Measurements from ENCODE around the gene C11orf86.
"Not testable (repeated sequence)": the region's sequence is repeated elsewhere in the genome, so short reads cannot be mapped to it uniquely, and the experiment has no call there.

The C11orf86 gene

GRCh38 chr11:67002921-67003411 lies 27.9 kb downstream of the C11orf86 start:
- TF ChIP-seq SPI1 (IDR thresholded peaks at IDR 0.05; ENCODE audit: low read depth, low read length) (no peak), POLR2AphosphoS5 (IDR thresholded peaks at IDR 0.05; ENCODE audit: low read depth, low read length) (no peak), TAF1 (IDR thresholded peaks at IDR 0.05; ENCODE audit: low read depth, low read length) (no peak), POLR2A (IDR thresholded peaks at IDR 0.05; ENCODE audit: low read depth, low read length) (no peak), POU2F2 (IDR thresholded peaks at IDR 0.05; ENCODE audit: low read depth, low read length) (no peak), PAX5 (IDR thresholded peaks at IDR 0.05; ENCODE audit: insufficient read depth, low read length, severe bottlenecking) (no peak)
- DNase-seq (ENCODE audit: insufficient read length, low spot score) (no peak), FAIRE-seq (no peak)

DNA sequence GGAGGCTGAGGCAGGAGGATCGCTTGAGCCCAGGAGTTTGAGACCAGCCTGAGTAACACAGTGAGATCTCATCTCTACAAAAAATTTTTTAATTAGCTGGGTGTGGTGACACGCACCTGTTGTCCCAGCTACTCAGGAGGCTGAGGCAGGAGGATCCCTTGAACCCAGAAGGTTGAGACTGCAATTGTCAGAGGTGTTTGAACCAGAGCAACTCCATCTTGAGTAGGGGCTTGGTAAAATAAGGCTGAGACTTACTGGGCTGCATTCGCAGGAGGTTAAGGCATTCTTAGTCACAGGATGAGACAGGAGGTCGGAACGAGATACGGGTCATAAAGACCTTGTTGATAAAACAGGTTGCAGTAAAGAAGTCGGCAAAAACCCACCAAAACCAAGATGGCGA lies 30.1 kb downstream of the C11orf86 start:
- not testable (repeated sequence) for DNase-seq (ENCODE audit: insufficient read length, low spot score); FAIRE-seq

DNA sequence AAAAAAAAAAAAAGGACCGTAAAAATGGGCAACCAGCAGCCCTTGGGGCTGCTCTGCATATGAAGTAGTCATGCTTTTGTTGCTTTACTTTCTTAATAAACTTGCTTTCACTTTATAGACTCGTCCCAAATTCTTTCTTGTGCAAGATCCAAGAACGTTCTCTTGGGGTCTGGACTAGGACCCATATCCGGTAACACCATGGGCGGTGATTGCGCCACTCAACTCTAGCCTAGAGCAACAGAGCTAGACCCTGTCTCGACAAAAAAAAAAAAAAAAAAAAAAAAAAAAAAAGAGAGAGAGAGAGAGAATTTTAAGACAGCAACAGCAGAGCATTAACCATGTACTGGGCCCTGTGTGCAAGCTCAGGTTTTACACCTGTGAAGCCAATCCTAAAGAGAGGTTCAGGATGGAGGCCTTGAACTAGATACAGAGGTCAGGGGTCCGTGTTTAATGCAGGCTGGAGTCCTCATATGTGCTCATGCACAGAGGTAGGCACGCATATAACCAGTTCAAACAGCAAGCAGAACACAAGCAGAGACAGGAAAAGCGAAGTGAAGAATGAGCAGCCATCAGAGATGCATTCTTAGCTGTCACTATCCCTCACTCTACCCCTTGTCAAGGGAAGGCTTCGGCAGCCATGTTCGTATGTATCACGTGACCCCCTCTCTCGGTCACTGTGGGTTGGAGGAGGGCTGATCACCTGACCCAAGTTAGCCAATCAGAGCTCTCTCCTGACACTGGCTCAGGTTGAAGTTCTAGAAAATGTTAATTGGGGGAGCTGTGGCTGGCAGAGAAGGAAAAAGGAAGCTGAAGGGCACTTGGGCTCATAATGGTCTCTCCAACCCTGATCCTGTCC lies 31.2 kb downstream of the C11orf86 start:
- DNase-seq (ENCODE audit: insufficient read length, low spot score) (peak; percentile 54), FAIRE-seq (no peak)
- no peak for TF ChIP-seq TAF1 (IDR thresholded peaks at IDR 0.05; ENCODE audit: low read depth, low read length)
- TF ChIP-seq POU2F2 (IDR thresholded peaks at IDR 0.05; ENCODE audit: low read depth, low read length), result 0 out of 2 replicates have a peak, but pooled peaks have one; percentile 18

DNA sequence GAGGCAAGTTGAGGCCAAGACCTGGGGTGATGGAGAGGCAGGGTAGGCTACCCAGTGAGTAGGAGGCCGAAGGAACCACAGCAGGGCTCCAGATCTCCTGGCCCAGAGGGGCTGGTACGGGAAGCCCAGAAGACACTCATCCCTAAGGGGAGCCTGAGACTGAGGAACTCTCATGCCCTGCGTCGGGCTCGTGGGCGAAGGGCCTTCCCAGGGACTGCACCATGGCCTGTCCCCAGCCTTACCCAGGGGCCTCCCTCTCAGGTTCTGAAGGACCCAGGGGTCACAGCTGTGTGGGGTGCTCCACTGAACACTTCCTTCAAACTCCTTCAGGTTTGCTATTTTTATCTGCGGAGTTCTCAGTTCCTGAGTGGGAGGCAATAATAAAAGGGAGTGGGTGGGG lies 32.0 kb downstream of the C11orf86 start:
- no peak for TF ChIP-seq POLR2A (IDR thresholded peaks at IDR 0.05; ENCODE audit: low read depth, low read length)
- no peak for TF ChIP-seq POU2F2 (IDR thresholded peaks at IDR 0.05; ENCODE audit: low read depth, low read length)
- TF ChIP-seq POLR2AphosphoS5 (IDR thresholded peaks at IDR 0.05; ENCODE audit: low read depth, low read length), result no peak
- no peak for TF ChIP-seq TAF1 (IDR thresholded peaks at IDR 0.05; ENCODE audit: low read depth, low read length)
- no peak for TF ChIP-seq PAX5 (IDR thresholded peaks at IDR 0.05; ENCODE audit: insufficient read depth, low read length, severe bottlenecking)
- TF ChIP-seq SPI1 (IDR thresholded peaks at IDR 0.05; ENCODE audit: low read depth, low read length), result no peak
- FAIRE-seq (no peak), DNase-seq (ENCODE audit: insufficient read length, low spot score) (no peak)

GRCh38 chr11:67010296-67010905 lies 35.3 kb downstream of the C11orf86 start:
- DNase-seq (ENCODE audit: insufficient read length, low spot score), result no peak
- FAIRE-seq, result no peak
- TF ChIP-seq POLR2A (IDR thresholded peaks at IDR 0.05; ENCODE audit: low read depth, low read length) (no peak), POLR2AphosphoS5 (IDR thresholded peaks at IDR 0.05; ENCODE audit: low read depth, low read length) (no peak), TAF1 (IDR thresholded peaks at IDR 0.05; ENCODE audit: low read depth, low read length) (no peak), POU2F2 (IDR thresholded peaks at IDR 0.05; ENCODE audit: low read depth, low read length) (no peak), SPI1 (IDR thresholded peaks at IDR 0.05; ENCODE audit: low read depth, low read length) (no peak), PAX5 (IDR thresholded peaks at IDR 0.05; ENCODE audit: insufficient read depth, low read length, severe bottlenecking) (no peak)

GRCh38 chr11:67013511-67014045 lies 38.5 kb downstream of the C11orf86 start:
- no peak for FAIRE-seq

DNA sequence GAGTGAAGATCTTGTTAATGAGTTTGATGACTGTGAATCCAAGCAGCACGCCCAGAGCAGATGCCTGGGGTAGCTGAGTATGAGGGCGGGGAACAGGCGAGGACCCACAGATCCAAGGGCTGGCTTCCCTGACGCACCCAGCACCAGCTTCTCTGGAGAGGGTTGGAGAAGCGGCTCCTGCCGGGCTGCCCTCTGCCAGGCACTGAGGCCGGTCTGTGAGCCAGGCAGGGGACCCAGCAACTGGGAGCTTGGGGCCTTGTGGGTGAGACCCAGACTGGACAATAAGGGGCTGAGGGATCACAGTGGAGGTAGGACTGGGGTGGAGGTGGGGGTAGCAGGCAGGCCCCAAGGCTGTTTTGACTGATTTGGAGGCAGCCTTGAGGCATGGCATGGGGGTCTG lies 39.2 kb downstream of the C11orf86 start:
- FAIRE-seq (no peak), DNase-seq (ENCODE audit: insufficient read length, low spot score) (no peak)
- TF ChIP-seq POLR2A (IDR thresholded peaks at IDR 0.05; ENCODE audit: low read depth, low read length), result no peak
- no peak for TF ChIP-seq PAX5 (IDR thresholded peaks at IDR 0.05; ENCODE audit: insufficient read depth, low read length, severe bottlenecking)
- TF ChIP-seq TAF1 (IDR thresholded peaks at IDR 0.05; ENCODE audit: low read depth, low read length), result no peak
- no peak for TF ChIP-seq POLR2AphosphoS5 (IDR thresholded peaks at IDR 0.05; ENCODE audit: low read depth, low read length)
- no peak for TF ChIP-seq POU2F2 (IDR thresholded peaks at IDR 0.05; ENCODE audit: low read depth, low read length)
- no peak for TF ChIP-seq SPI1 (IDR thresholded peaks at IDR 0.05; ENCODE audit: low read depth, low read length)

More at GRCh38 chr11:67013511-67014045, 38.5 kb downstream of the C11orf86 start:
- no peak for TF ChIP-seq POU2F2 (IDR thresholded peaks at IDR 0.05; ENCODE audit: low read depth, low read length)
- no peak for TF ChIP-seq PAX5 (IDR thresholded peaks at IDR 0.05; ENCODE audit: insufficient read depth, low read length, severe bottlenecking)
- TF ChIP-seq TAF1 (IDR thresholded peaks at IDR 0.05; ENCODE audit: low read depth, low read length), result no peak
- no peak for TF ChIP-seq POLR2A (IDR thresholded peaks at IDR 0.05; ENCODE audit: low read depth, low read length)
- TF ChIP-seq SPI1 (IDR thresholded peaks at IDR 0.05; ENCODE audit: low read depth, low read length), result no peak
- no peak for TF ChIP-seq POLR2AphosphoS5 (IDR thresholded peaks at IDR 0.05; ENCODE audit: low read depth, low read length)
- no peak for DNase-seq (ENCODE audit: insufficient read length, low spot score)

DNA sequence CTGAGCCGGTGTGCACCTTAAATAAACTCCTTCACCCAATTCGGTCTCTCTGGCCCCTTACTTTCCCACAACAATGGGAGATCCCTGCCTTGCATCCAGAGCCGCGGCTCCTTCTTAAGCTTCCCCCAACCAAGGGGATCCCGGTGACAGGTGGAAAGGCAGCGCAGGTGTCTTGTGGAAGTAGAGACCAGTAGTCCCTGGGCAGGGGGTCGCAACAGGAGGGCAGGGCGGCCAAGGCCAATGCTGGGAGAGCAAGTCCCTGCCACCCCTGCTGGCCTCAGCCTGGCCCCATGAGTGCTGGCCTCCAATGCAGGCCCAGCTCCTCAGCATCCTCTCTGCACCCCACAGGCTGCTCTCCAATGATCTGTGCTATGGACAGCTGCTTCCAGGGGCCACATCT lies 39.9 kb downstream of the C11orf86 start:
- DNase-seq (ENCODE audit: insufficient read length, low spot score) (no peak), FAIRE-seq (no peak)
- TF ChIP-seq PAX5 (IDR thresholded peaks at IDR 0.05; ENCODE audit: insufficient read depth, low read length, severe bottlenecking), result no peak
- TF ChIP-seq POU2F2 (IDR thresholded peaks at IDR 0.05; ENCODE audit: low read depth, low read length), result no peak
- no peak for TF ChIP-seq POLR2AphosphoS5 (IDR thresholded peaks at IDR 0.05; ENCODE audit: low read depth, low read length)
- no peak for TF ChIP-seq TAF1 (IDR thresholded peaks at IDR 0.05; ENCODE audit: low read depth, low read length)
- no peak for TF ChIP-seq POLR2A (IDR thresholded peaks at IDR 0.05; ENCODE audit: low read depth, low read length)
- no peak for TF ChIP-seq SPI1 (IDR thresholded peaks at IDR 0.05; ENCODE audit: low read depth, low read length)

DNA sequence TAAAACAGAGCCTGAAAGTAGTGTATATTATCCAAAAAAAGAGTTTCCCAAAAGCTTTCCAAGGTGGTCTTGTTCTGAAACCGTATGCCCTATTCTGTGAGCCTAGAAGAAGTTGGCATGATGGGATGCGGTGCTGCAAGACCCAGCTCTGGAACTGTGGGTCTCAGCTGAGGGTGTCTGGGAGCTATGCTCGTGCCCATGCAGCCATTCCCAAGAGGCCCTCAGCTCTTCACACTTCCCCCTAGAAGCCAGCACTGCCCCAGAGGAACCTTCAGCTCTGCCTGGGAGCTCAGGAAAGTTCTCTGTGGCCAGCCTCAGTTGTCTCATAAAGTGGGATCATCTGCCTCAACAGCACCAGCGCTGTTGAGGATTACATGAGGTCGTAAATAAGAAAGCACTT lies 41.4 kb downstream of the C11orf86 start:
- DNase-seq (ENCODE audit: insufficient read length, low spot score) (no peak), FAIRE-seq (no peak)
- TF ChIP-seq TAF1 (IDR thresholded peaks at IDR 0.05; ENCODE audit: low read depth, low read length), result no peak
- no peak for TF ChIP-seq POLR2A (IDR thresholded peaks at IDR 0.05; ENCODE audit: low read depth, low read length)
- no peak for TF ChIP-seq SPI1 (IDR thresholded peaks at IDR 0.05; ENCODE audit: low read depth, low read length)
- no peak for TF ChIP-seq POU2F2 (IDR thresholded peaks at IDR 0.05; ENCODE audit: low read depth, low read length)
- no peak for TF ChIP-seq POLR2AphosphoS5 (IDR thresholded peaks at IDR 0.05; ENCODE audit: low read depth, low read length)
- TF ChIP-seq PAX5 (IDR thresholded peaks at IDR 0.05; ENCODE audit: insufficient read depth, low read length, severe bottlenecking), result no peak

Data from GM12891 (cell line).